Measurements from ENCODE around the gene PRKCH.
A peak's percentile ranks its signal among the peaks of the same experiment; 100 is the strongest.

PRKCH gene

GRCh38 chr14:61335671-61336275 is 14.4 kb downstream of the PRKCH start:
- Mint-ChIP-seq H3K9me3 (no peaks in the 10 kb centered on the region), H3K27ac (no peak overlapping the region), H3K4me3 (no peak overlapping the region), H3K36me3 (no peaks in the 10 kb centered on the region), H3K27me3 (no peaks in the 10 kb centered on the region), H3K4me1 (no peaks in the 10 kb centered on the region)
- no peak for ATAC-seq (replicated peaks)
- DNase-seq = no peak

- ATAC-seq (replicated peaks) (no peak), DNase-seq (no peak)
- peaks cover 5 to 18% of the 10 kb centered on the region in 2 donors for H3K4me1 Mint-ChIP-seq
- no peak overlapping the region for H3K27ac Mint-ChIP-seq
- H3K9me3 Mint-ChIP-seq = no peaks in the 10 kb centered on the region
- H3K27me3 Mint-ChIP-seq = no peaks in the 10 kb centered on the region
- no peaks in the 10 kb centered on the region for H3K36me3 Mint-ChIP-seq
- no peak overlapping the region for H3K4me3 Mint-ChIP-seq
These were observed 16.5 kb downstream of the PRKCH start for GRCh38 chr14:61337893-61338292.

- no peak for ATAC-seq (replicated peaks)
- no peaks in the 10 kb centered on the region for H3K36me3 Mint-ChIP-seq
- H3K27me3 Mint-ChIP-seq = no peaks in the 10 kb centered on the region
- no peak overlapping the region for H3K4me3 Mint-ChIP-seq
- H3K27ac Mint-ChIP-seq = no peak overlapping the region
- H3K4me1 Mint-ChIP-seq = peaks cover 5 to 20% of the 10 kb centered on the region in 2 donors
- DNase-seq = no peak
- no peaks in the 10 kb centered on the region for H3K9me3 Mint-ChIP-seq
These were observed 17.1 kb downstream of the PRKCH start for GRCh38 chr14:61338457-61338856.

- Mint-ChIP-seq H3K9me3 (no peaks in the 10 kb centered on the region), H3K36me3 (no peaks in the 10 kb centered on the region), H3K27ac (peak overlapping the region; percentile 10), H3K4me3 (no peak overlapping the region), H3K4me1 (peaks cover 16 to 39% of the 10 kb centered on the region in 2 donors), H3K27me3 (no peaks in the 10 kb centered on the region)
- no peak for ATAC-seq (replicated peaks)
- no peak for DNase-seq
These were observed 20.2 kb downstream of the PRKCH start for GRCh38 chr14:61341275-61342206.

- H3K27ac Mint-ChIP-seq = no peak overlapping the region
- no peak overlapping the region for H3K4me3 Mint-ChIP-seq
- peaks cover 0 to under 1% of the 10 kb centered on the region in 2 donors for H3K27me3 Mint-ChIP-seq
- peak; percentile 79 to 80 for ATAC-seq (replicated peaks)
- H3K9me3 Mint-ChIP-seq = no peaks in the 10 kb centered on the region
- H3K36me3 Mint-ChIP-seq = no peaks in the 10 kb centered on the region
- DNase-seq = peak; percentile 17
- H3K4me1 Mint-ChIP-seq = peaks cover 16 to 40% of the 10 kb centered on the region in 2 donors
These were observed 21.1 kb downstream of the PRKCH start for GRCh38 chr14:61342486-61342885.

- no peak for DNase-seq
- Mint-ChIP-seq H3K4me1 (peaks cover 18 to 45% of the 10 kb centered on the region in 2 donors), H3K27me3 (peaks cover 0 to 5% of the 10 kb centered on the region in 2 donors), H3K36me3 (no peaks in the 10 kb centered on the region), H3K27ac (no peak overlapping the region), H3K9me3 (no peaks in the 10 kb centered on the region), H3K4me3 (no peak overlapping the region)
- ATAC-seq (replicated peaks) = no peak
These were observed 21.6 kb downstream of the PRKCH start for GRCh38 chr14:61342932-61343331.

GRCh38 chr14:61343471-61343870 is 22.1 kb downstream of the PRKCH start:
- DNase-seq (no peak), ATAC-seq (replicated peaks) (no peak)
- Mint-ChIP-seq H3K27ac (no peak overlapping the region), H3K36me3 (no peaks in the 10 kb centered on the region), H3K4me1 (peaks cover 23 to 50% of the 10 kb centered on the region in 2 donors), H3K9me3 (peaks cover 0 to under 1% of the 10 kb centered on the region in 2 donors), H3K4me3 (no peak overlapping the region), H3K27me3 (peaks cover 0 to 5% of the 10 kb centered on the region in 2 donors)

- peaks cover 0 to 3% of the 10 kb centered on the region in 2 donors for H3K9me3 Mint-ChIP-seq
- DNase-seq = no peak
- H3K27me3 Mint-ChIP-seq = peaks cover 0 to 5% of the 10 kb centered on the region in 2 donors
- H3K4me3 Mint-ChIP-seq = peak overlapping the region; percentile 11 to 33
- no peak for ATAC-seq (replicated peaks)
- peaks cover 25 to 53% of the 10 kb centered on the region in 2 donors for H3K4me1 Mint-ChIP-seq
- peak overlapping the region; percentile 33 for H3K27ac Mint-ChIP-seq
- no peaks in the 10 kb centered on the region for H3K36me3 Mint-ChIP-seq
These were observed 22.6 kb downstream of the PRKCH start for GRCh38 chr14:61343991-61344405.

GRCh38 chr14:61344437-61345150 is 23.2 kb downstream of the PRKCH start:
- Mint-ChIP-seq H3K4me1 (peaks cover 25 to 53% of the 10 kb centered on the region in 2 donors), H3K9me3 (peaks cover 0 to 3% of the 10 kb centered on the region in 2 donors), H3K4me3 (peak overlapping the region; percentile 8 to 41), H3K27ac (peak overlapping the region; percentile 78), H3K27me3 (peaks cover 0 to 5% of the 10 kb centered on the region in 2 donors), H3K36me3 (no peaks in the 10 kb centered on the region)
- ATAC-seq (replicated peaks) (peak; percentile 72 to 73), DNase-seq (no peak)

GRCh38 chr14:61345151-61345482 is 23.7 kb downstream of the PRKCH start:
- Mint-ChIP-seq H3K9me3 (peaks cover 0 to 3% of the 10 kb centered on the region in 2 donors), H3K4me3 (peak overlapping the region in 1 of 2 donors; percentile 41), H3K36me3 (no peaks in the 10 kb centered on the region), H3K4me1 (peaks cover 25 to 55% of the 10 kb centered on the region in 2 donors), H3K27me3 (peaks cover 0 to 5% of the 10 kb centered on the region in 2 donors), H3K27ac (no peak overlapping the region)
- ATAC-seq (replicated peaks) = no peak
- DNase-seq = no peak

- peaks cover 0 to 3% of the 10 kb centered on the region in 2 donors for H3K9me3 Mint-ChIP-seq
- no peak overlapping the region for H3K4me3 Mint-ChIP-seq
- peaks cover 0 to 5% of the 10 kb centered on the region in 2 donors for H3K27me3 Mint-ChIP-seq
- DNase-seq (no peak), ATAC-seq (replicated peaks) (no peak)
- no peak overlapping the region for H3K27ac Mint-ChIP-seq
- H3K36me3 Mint-ChIP-seq = no peaks in the 10 kb centered on the region
- peaks cover 29 to 65% of the 10 kb centered on the region in 2 donors for H3K4me1 Mint-ChIP-seq
These were observed 24.8 kb downstream of the PRKCH start for GRCh38 chr14:61346221-61346620.

- DNase-seq (no peak), ATAC-seq (replicated peaks) (no peak)
- H3K4me1 Mint-ChIP-seq = peaks cover 27 to 60% of the 10 kb centered on the region in 2 donors
- H3K27ac Mint-ChIP-seq = no peak overlapping the region
- H3K9me3 Mint-ChIP-seq = peaks cover 0 to 3% of the 10 kb centered on the region in 2 donors
- H3K4me3 Mint-ChIP-seq = no peak overlapping the region
- no peaks in the 10 kb centered on the region for H3K36me3 Mint-ChIP-seq
- peaks cover 0 to 5% of the 10 kb centered on the region in 2 donors for H3K27me3 Mint-ChIP-seq
These were observed 25.4 kb downstream of the PRKCH start for GRCh38 chr14:61346793-61347192.

- DNase-seq (no peak), ATAC-seq (replicated peaks) (peak in 1 of 2 donors; percentile 18)
- no peaks in the 10 kb centered on the region for H3K36me3 Mint-ChIP-seq
- H3K4me1 Mint-ChIP-seq = peaks cover 24 to 48% of the 10 kb centered on the region in 2 donors
- H3K27me3 Mint-ChIP-seq = peaks cover 0 to 5% of the 10 kb centered on the region in 2 donors
- H3K4me3 Mint-ChIP-seq = no peak overlapping the region
- H3K9me3 Mint-ChIP-seq = peaks cover 0 to 3% of the 10 kb centered on the region in 2 donors
- peak overlapping the region; percentile 27 for H3K27ac Mint-ChIP-seq
These were observed 26.6 kb downstream of the PRKCH start for GRCh38 chr14:61347826-61348443.

Data from stimulated activated naive B cell treated with anti-CD40 and anti-IgM and Interleukin-4, amounts not matched to agents 10 μg/mL and 1 μg/mL and 100 μg/mL, for 72 hours (primary cell).